ENCODE data around the gene CTNS. TPM values are rescaled to one million over a fixed set of nuclear protein-coding genes. Genes with fewer than 3 reads are reported as not detected.

CTNS gene
- total RNA-seq, 1 experiment from 2014 or later, result 7.9 TPM

GRCh38 chr17:3697103-3697476, 60.5 kb downstream of the CTNS start:
- Histone ChIP-seq H3K36me3 (ENCODE audit: control insufficient read depth in 1 of 2, insufficient read depth in 2 of 2, low read length in 2 of 2) (no peaks in the 10 kb centered on the region), H3K9me2 (ENCODE audit: insufficient read depth) (no peaks in the 10 kb centered on the region), H3K4me1 (ENCODE audit: control insufficient read depth in 1 of 2, insufficient read depth in 2 of 2, low read length in 2 of 2) (peaks cover 0 to 11% of the 10 kb centered on the region in 2 experiments; a peak in 2 of 4 replicates), H3K9ac (ENCODE audit: low read length) (no peak overlapping the region), H4K20me1 (ENCODE audit: insufficient read depth) (no peaks in the 10 kb centered on the region), H3K9me3 (ENCODE audit: control insufficient read depth in 1 of 2, insufficient read depth in 1 of 2, low read depth in 1 of 2, low read length in 2 of 2) (peaks cover 9 to 10% of the 10 kb centered on the region in 2 experiments; a peak in 2 of 4 replicates), H3K27me3 (ENCODE audit: insufficient read depth, low read length) (no peaks in the 10 kb centered on the region), H3K4me3 (replicated peaks in 1 of 2; ENCODE audit: low read depth in 1 of 2, low read length in 2 of 2) (no peak overlapping the region), H3K27ac (ENCODE audit: low read depth, low read length) (no peak overlapping the region), H3K4me2 (ENCODE audit: low read length) (no peak overlapping the region), H2AFZ (ENCODE audit: low read depth, low read length, poor library complexity, severe bottlenecking) (no peak overlapping the region), H3K79me2 (ENCODE audit: insufficient read depth, low read length) (no peaks in the 10 kb centered on the region)
- no TSS peak for BruUV-seq (replicated peaks)
- CTCF ChIA-PET, result no interaction called here
- no peak for TF ChIP-seq ATF3 (IDR thresholded peaks at IDR 0.05)
- TF ChIP-seq JUND (IDR thresholded peaks at IDR 0.05), result no peak
- TF ChIP-seq CTCF (IDR thresholded peaks at IDR 0.05 in 2 of 3, conservative IDR thresholded peaks at IDR 0.05 in 1 of 3; ENCODE audit: borderline replicate concordance in 1 of 3, insufficient read depth in 1 of 3, low read depth in 2 of 3, low read length in 2 of 3), result no peak
- TF ChIP-seq SIN3A (IDR thresholded peaks at IDR 0.05; ENCODE audit: low read depth), result no peak
- no peak for TF ChIP-seq ZNF274 (IDR thresholded peaks at IDR 0.05; ENCODE audit: low read depth, low read length)
- no peak for TF ChIP-seq EZH2phosphoT487 (IDR thresholded peaks at IDR 0.05; ENCODE audit: borderline replicate concordance)
- TF ChIP-seq ELF1 (IDR thresholded peaks at IDR 0.05; ENCODE audit: borderline replicate concordance, low read depth), result no peak
- no peak for TF ChIP-seq YY1 (IDR thresholded peaks at IDR 0.05; ENCODE audit: extremely low read depth, insufficient replicate concordance, low read depth, low read length)
- no peak for TF ChIP-seq RAD21 (IDR thresholded peaks at IDR 0.05; ENCODE audit: low read depth)
- no peak for TF ChIP-seq EZH2 (IDR thresholded peaks at IDR 0.05)
- TF ChIP-seq TCF7L2 (IDR thresholded peaks at IDR 0.05; ENCODE audit: borderline replicate concordance, extremely low read depth, insufficient read depth, insufficient read length), result no peak
- TF ChIP-seq REST (IDR thresholded peaks at IDR 0.05; ENCODE audit: low read depth), result no peak
- no peak for TF ChIP-seq POLR2A (IDR thresholded peaks at IDR 0.05; ENCODE audit: borderline replicate concordance, extremely low read depth, insufficient read depth, insufficient read length)
- no peak for TF ChIP-seq ZBTB33 (IDR thresholded peaks at IDR 0.05; ENCODE audit: extremely low read depth, insufficient replicate concordance, low read length)
- no peak for TF ChIP-seq EGR1 (IDR thresholded peaks at IDR 0.05; ENCODE audit: low read depth)
- TF ChIP-seq POLR2AphosphoS5 (IDR thresholded peaks at IDR 0.05; ENCODE audit: low read depth, low read length), result no peak
- POLR2A ChIA-PET, result no interaction called here
- ATAC-seq, result no peak
- RAD21 ChIA-PET (ENCODE audit: low non-redundant PET in 1 of 2, low total read pairs in 2 of 2, uncharacterized antibody in 2 of 2, unreplicated experiment in 2 of 2), result no interaction called here
- no peak for DNase-seq (ENCODE audit: low read depth, low spot score)
- intact Hi-C loops (cut with micrococcal nuclease), result no loop called here

Measured in HCT116 (cell line).